ENCODE measurements around the gene QPCT. TPM values are rescaled to one million over a fixed set of nuclear protein-coding genes. Genes with fewer than 3 reads are reported as not detected.

The QPCT gene
- total and polyA plus RNA-seq, 7 donors, result 0.36 to 10.6 (median 2.5) TPM

DNA sequence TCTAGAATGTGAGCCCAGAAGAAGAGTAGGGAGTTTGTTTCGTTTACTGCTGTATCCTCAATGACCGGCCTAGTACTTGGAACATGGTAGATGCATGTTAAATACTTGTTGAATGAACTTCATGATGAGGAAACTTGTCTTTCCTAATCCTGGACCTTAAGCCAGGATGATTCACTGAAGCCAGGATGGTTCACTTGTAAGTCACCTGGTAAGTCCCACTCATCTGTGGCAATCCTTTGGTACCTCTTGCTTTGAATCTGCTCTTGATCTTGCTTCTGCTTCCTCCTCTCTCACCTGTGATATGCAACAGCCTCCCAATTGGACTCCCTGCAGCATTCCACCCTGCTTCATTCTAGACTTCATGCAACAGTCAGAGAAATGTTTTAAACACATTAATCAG is 43.6 kb downstream of the QPCT start:
- TF ChIP-seq, protein P1, sequence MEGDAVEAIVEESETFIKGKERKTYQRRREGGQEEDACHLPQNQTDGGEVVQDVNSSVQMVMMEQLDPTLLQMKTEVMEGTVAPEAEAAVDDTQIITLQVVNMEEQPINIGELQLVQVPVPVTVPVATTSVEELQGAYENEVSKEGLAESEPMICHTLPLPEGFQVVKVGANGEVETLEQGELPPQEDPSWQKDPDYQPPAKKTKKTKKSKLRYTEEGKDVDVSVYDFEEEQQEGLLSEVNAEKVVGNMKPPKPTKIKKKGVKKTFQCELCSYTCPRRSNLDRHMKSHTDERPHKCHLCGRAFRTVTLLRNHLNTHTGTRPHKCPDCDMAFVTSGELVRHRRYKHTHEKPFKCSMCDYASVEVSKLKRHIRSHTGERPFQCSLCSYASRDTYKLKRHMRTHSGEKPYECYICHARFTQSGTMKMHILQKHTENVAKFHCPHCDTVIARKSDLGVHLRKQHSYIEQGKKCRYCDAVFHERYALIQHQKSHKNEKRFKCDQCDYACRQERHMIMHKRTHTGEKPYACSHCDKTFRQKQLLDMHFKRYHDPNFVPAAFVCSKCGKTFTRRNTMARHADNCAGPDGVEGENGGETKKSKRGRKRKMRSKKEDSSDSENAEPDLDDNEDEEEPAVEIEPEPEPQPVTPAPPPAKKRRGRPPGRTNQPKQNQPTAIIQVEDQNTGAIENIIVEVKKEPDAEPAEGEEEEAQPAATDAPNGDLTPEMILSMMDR (IDR thresholded peaks at IDR 0.05), result no peak
- intact Hi-C loops (cut with DNase I), result no loop called here
- DNase-seq, result no peak
- Histone ChIP-seq H3K4me1 (peaks cover 14% of the 10 kb centered on the region), H3K27me3 (ENCODE audit: insufficient read depth in 3 of 3, low read length in 2 of 3) (no peaks in the 10 kb centered on the region), H3K36me3 (ENCODE audit: insufficient read depth in 1 of 2, low read depth in 1 of 2) (no peaks in the 10 kb centered on the region), H3K4me3 (no peak overlapping the region), H3K9me3 (no peaks in the 10 kb centered on the region), H3K27ac (no peak overlapping the region)
- peak; percentile 57 to 80 (median 70) for ATAC-seq
- 94 to 98% (median 95%) methylated on average over 2 of the region's 2 CpGs for WGBS, 3 donors

DNA sequence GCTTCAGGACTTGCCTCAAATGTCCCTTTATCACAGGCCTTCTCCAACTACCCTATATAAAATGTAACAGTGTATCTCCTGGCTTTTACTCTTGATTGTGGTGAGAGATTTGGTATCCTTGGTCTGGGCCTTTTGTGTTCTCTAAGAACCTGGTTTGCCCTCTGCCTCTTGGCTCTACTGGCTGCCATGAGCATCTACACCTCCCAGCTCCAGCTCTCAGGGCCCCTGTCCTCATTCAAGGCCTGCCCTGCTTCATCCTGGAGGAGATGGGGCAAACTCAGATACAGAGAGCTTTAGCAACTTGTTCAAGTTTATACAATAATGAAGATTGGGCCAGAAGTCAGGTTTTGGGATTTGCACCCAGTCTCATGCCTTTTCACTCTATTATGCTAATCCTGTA is 45.0 kb downstream of the QPCT start:
- peak overlapping the region; percentile 80 for H3K27ac ChIP-seq
- intact Hi-C loops (cut with DNase I), result no loop called here
- TF ChIP-seq, protein P1 (IDR thresholded peaks at IDR 0.05), result no peak
- no peaks in the 10 kb centered on the region for H3K9me3 ChIP-seq
- no peaks in the 10 kb centered on the region for H3K27me3 ChIP-seq (ENCODE audit: insufficient read depth in 3 of 3, low read length in 2 of 3)
- H3K4me1 ChIP-seq, result peaks cover 14% of the 10 kb centered on the region
- no peaks in the 10 kb centered on the region for H3K36me3 ChIP-seq (ENCODE audit: insufficient read depth in 1 of 2, low read depth in 1 of 2)
- no peak overlapping the region for H3K4me3 ChIP-seq
- no peak for DNase-seq
- no peak for ATAC-seq

DNA sequence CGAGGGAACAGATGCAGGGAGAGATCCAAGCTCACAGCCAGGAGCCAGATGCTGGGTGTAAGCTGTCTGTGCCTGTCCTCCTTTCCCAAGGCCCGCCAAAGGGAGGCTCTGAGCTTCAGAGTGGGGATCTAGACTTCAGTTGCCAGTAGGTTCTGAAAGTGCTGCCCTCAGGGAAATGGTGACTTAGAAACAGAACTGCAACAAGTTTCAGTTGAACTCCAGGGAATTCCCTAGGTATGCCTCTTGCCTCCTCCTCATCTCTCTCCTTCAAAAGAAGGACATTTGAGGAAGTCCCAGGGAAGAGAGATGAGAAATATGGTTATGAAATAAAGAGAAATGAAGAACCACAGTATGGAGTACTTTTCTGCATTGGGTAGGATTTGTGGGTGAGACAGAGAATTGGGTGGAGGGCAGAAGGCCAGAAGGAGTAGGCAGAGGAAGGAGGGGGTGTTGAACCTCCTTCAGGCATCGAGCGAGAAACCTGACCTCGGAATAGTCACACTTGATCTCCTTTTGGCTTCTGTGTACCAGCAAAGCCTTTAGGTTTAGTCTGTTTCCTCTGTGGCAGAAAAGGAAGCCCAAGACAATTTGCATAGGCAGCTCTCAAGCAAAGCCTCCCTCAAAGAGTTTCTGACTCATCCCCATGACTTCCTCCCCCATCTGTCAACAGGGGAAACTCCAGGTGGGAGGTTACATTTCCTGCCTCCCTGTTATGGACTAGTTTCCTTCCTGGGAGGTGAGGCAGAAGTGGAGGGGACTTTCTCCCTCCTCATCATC is 45.7 kb downstream of the QPCT start:
- H3K9me3 ChIP-seq, result no peaks in the 10 kb centered on the region
- no peaks in the 10 kb centered on the region for H3K27me3 ChIP-seq (ENCODE audit: insufficient read depth in 3 of 3, low read length in 2 of 3)
- DNase-seq (no peak), ATAC-seq (peak; percentile 79 to 90 (median 86))
- no peaks in the 10 kb centered on the region for H3K36me3 ChIP-seq (ENCODE audit: insufficient read depth in 1 of 2, low read depth in 1 of 2)
- H3K27ac ChIP-seq, result peak overlapping the region; percentile 80
- H3K4me1 ChIP-seq, result peaks cover 14% of the 10 kb centered on the region
- TF ChIP-seq, protein P1 (IDR thresholded peaks at IDR 0.05), result no peak
- 27 to 54% (median 40%) methylated on average over 5 of the region's 5 CpGs for WGBS, 3 donors
- no peak overlapping the region for H3K4me3 ChIP-seq
- intact Hi-C loops (cut with DNase I), result loop anchor here in 1 of 2 donors (5.0 kb wide), 1 partner anchor 487 kb away; no protein-coding TSS in a partner anchor

DNA sequence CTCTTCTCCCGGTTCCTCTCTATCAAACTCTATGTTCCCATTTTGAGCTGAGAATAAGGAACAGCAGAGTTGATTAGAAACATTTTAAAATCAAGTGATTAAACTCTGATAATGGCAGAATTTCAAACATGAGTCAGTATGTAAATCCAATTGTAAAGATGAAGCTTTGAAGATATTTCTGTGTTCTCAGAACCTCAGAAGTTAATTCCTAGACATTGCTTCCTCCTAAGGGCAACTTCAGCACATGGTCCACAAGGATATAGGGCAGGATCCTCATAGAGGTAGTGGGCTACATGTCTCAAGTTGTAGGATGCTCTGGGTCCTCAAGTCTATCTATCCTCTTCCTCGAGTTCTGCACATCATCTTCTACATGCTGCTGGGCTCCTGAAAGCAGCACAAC is 46.3 kb downstream of the QPCT start:
- Histone ChIP-seq H3K4me1 (peaks cover 14% of the 10 kb centered on the region), H3K36me3 (ENCODE audit: insufficient read depth in 1 of 2, low read depth in 1 of 2) (no peaks in the 10 kb centered on the region), H3K27me3 (ENCODE audit: insufficient read depth in 3 of 3, low read length in 2 of 3) (no peaks in the 10 kb centered on the region), H3K4me3 (no peak overlapping the region), H3K27ac (peak overlapping the region; percentile 80), H3K9me3 (no peaks in the 10 kb centered on the region)
- TF ChIP-seq, protein P1 (IDR thresholded peaks at IDR 0.05), result no peak
- ATAC-seq (no peak), DNase-seq (no peak)
- WGBS, 3 donors, result 58 to 91% (median 77%) methylated on average over 2 of the region's 2 CpGs
- intact Hi-C loops (cut with DNase I), result loop anchor here in 1 of 2 donors (5.0 kb wide), 1 partner anchor 487 kb away; no protein-coding TSS in a partner anchor

All from psoas muscle (tissue), 8 donors.